Erythroblast (primary cell): ENCODE measurements around the gene RNF141.

Experiments used
- GATA1 ChIP-seq: IDR thresholded peaks from 2 replicates; pipeline ENCODE4 v1.6.1; 2011; ENCODE audit warnings: low read depth, mild to moderate bottlenecking, control low read depth, low read length, moderate library complexity
- POLR2A ChIP-seq: IDR thresholded peaks from 2 replicates; pipeline ENCODE4 v1.6.1; 2011; ENCODE audit warnings: mild to moderate bottlenecking, low read length

- TF ChIP-seq POLR2A (no peak), GATA1 (no peak)
Measured at GRCh38 chr11:10514202-10514601, 26.8 kb downstream of the RNF141 start.
